Mesothelial cell of epicardium (in vitro differentiated cells): ENCODE measurements around the gene PATJ. TPM values are rescaled to one million over a fixed set of nuclear protein-coding genes. Genes with fewer than 3 reads are reported as not detected.

ENCODE experiments used
- DNase-seq, 2 experiments: peaks; one replicate each; pipeline ENCODE4 v3.0.0; 2021; ENCODE audit warnings: low spot score in 2 of 2; ENCODE audit not compliant: unreplicated experiment in 2 of 2
- H3K27ac Mint-ChIP-seq: 2 replicates; pipeline ENCODE4 v1.8.0; 2021; ENCODE audit warnings: mixed read lengths
- H3K27me3 Mint-ChIP-seq: 2 replicates; pipeline ENCODE4 v1.8.0; 2021; ENCODE audit warnings: low read depth, mixed read lengths
- H3K36me3 Mint-ChIP-seq: 2 replicates; pipeline ENCODE4 v1.8.0; 2021; ENCODE audit warnings: mixed read lengths
- H3K4me1 Mint-ChIP-seq: 2 replicates; pipeline ENCODE4 v1.8.0; 2021; ENCODE audit warnings: mixed read lengths
- H3K4me3 Mint-ChIP-seq: 2 replicates; pipeline ENCODE4 v1.8.0; 2021; ENCODE audit warnings: mild to moderate bottlenecking, moderate library complexity, mixed read lengths
- H3K9me3 Mint-ChIP-seq: 2 replicates; pipeline ENCODE4 v1.8.0; 2021; ENCODE audit warnings: mixed read lengths
- total RNA-seq: library from RNA; stranded (reverse); gene quantifications from 3 replicates; pipeline ENCODE4 v1.2.1, GENCODE V29; 2021
- TF ChIP-seq, protein P1 (sequence below): fragments of 200-600 bp; sonication (generic); IDR thresholded peaks from one replicate; pipeline ENCODE4 v1.5.0; 2021; ENCODE audit warnings: antibody characterized with exemption; ENCODE audit not compliant: unreplicated experiment

Gene PATJ
- total RNA-seq, 1 donor from 2014 or later: 129 TPM

DNA sequence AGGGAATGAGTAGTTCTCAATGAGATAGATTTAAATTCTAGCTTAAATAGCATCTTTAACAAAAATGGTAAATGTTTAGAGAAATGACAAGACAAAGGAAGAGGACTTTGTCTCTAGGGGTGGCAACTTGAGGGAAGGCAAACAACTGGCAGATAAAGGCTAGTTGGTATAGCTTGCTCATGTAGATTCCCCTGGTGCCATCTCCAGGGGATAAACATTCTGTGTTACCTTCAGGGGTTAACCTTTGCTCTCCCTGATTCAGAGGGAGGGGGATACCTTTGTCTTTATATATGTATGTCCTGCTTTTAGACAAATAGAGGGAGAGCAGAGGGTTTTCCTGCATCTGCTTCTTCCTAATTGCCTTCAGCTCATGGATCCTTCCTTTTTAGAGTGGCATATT is 298.7 kb downstream of the PATJ start:
- Mint-ChIP-seq H3K27ac (peak overlapping the region; percentile 41), H3K4me3 (no peak overlapping the region), H3K9me3 (no peaks in the 10 kb centered on the region), H3K27me3 (no peaks in the 10 kb centered on the region), H3K36me3 (peaks cover 6% of the 10 kb centered on the region), H3K4me1 (peaks cover 21% of the 10 kb centered on the region)
- no peak for DNase-seq
- TF ChIP-seq, protein P1, sequence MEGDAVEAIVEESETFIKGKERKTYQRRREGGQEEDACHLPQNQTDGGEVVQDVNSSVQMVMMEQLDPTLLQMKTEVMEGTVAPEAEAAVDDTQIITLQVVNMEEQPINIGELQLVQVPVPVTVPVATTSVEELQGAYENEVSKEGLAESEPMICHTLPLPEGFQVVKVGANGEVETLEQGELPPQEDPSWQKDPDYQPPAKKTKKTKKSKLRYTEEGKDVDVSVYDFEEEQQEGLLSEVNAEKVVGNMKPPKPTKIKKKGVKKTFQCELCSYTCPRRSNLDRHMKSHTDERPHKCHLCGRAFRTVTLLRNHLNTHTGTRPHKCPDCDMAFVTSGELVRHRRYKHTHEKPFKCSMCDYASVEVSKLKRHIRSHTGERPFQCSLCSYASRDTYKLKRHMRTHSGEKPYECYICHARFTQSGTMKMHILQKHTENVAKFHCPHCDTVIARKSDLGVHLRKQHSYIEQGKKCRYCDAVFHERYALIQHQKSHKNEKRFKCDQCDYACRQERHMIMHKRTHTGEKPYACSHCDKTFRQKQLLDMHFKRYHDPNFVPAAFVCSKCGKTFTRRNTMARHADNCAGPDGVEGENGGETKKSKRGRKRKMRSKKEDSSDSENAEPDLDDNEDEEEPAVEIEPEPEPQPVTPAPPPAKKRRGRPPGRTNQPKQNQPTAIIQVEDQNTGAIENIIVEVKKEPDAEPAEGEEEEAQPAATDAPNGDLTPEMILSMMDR: no peak

DNA sequence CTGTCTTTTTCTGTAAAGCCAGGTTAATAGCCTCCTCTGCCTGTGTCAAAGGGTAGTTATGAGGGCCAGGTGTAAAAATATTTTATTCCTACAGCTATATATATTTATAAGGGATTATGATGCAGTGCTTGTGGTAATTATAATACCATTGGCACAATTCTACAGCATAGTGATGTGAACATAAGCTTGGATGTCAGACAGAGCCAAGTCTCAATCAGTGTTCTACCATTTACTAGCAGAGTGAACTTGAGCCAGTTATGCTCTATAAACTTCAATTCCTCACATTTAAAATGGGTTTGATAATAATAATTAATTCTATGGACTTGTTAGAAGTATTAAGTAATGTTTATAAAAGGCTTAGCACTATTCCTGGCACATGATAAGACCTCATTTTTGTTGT is 300.9 kb downstream of the PATJ start:
- H3K9me3 Mint-ChIP-seq: no peaks in the 10 kb centered on the region
- peaks cover 18% of the 10 kb centered on the region for H3K4me1 Mint-ChIP-seq
- H3K4me3 Mint-ChIP-seq: no peak overlapping the region
- TF ChIP-seq, protein P1: no peak
- peaks cover 10% of the 10 kb centered on the region for H3K36me3 Mint-ChIP-seq
- H3K27me3 Mint-ChIP-seq: no peaks in the 10 kb centered on the region
- no peak for DNase-seq
- no peak overlapping the region for H3K27ac Mint-ChIP-seq

DNA sequence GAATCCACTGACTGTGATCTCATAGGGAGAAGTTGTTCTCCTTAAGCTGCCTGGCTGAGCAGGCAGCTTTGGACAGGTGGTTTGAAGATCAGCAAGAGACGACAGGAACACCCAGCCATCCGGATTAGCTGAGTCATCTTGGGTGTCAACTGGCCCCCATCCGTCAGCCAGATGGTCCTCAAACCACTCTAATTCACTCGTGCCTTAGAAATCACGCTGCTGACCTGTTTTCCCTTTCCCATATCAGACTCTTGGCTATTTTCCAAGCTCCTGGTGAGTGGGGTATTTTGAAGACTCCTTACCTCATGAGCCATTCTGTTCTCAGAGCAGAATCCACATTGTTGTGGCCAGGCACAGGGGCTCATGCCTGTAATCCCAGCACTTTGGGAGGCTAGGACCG is 303.3 kb downstream of the PATJ start:
- H3K4me3 Mint-ChIP-seq: no peak overlapping the region
- peaks cover 14% of the 10 kb centered on the region for H3K4me1 Mint-ChIP-seq
- peaks cover 13% of the 10 kb centered on the region for H3K36me3 Mint-ChIP-seq
- TF ChIP-seq, protein P1: no peak
- H3K27me3 Mint-ChIP-seq: no peaks in the 10 kb centered on the region
- DNase-seq: no peak
- no peaks in the 10 kb centered on the region for H3K9me3 Mint-ChIP-seq
- peak overlapping the region; percentile 64 for H3K27ac Mint-ChIP-seq

DNA sequence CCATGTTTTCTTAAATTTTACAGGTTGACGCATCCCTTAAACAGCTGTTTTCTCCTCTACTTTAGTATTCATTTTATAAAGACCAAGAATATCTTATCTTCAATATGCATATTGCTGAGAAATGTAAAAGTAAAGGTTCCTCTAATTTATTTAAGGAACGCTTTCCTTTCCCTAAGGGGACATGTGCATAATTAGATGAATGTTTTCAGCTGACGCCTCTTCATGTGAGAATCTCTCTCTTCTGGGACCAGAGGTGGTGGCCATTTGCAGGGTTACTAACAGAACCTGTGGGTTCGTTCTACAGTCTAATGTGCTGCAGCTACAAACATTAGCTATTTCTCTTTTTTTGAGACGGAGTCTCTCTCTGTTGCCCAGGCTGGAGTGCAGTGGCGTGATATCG is 304.6 kb downstream of the PATJ start:
- Mint-ChIP-seq H3K4me3 (no peak overlapping the region), H3K27ac (no peak overlapping the region), H3K27me3 (no peaks in the 10 kb centered on the region), H3K9me3 (no peaks in the 10 kb centered on the region), H3K4me1 (peaks cover 11% of the 10 kb centered on the region), H3K36me3 (peaks cover 16% of the 10 kb centered on the region)
- no peak for DNase-seq
- TF ChIP-seq, protein P1: no peak

DNA sequence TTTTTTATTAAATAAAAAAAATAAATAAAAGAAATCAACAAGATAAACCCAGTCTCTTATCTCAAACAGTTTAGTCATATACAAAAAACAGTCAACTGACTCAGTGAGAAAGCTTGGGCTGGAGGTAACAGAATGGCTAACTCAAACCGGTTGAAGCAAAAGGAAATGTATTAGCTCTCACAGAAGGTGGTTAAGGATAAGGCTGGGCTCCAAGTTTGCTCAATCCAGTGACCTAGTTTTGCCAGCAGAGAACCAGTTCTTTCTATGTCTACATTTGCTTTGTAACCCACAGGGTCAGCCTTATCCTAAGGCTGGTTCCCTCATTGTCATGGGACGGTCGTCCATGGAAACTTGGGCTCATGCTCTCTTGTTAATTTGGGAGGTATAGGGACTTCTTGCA is 307.9 kb downstream of the PATJ start:
- TF ChIP-seq, protein P1: no peak
- DNase-seq: no peak
- Mint-ChIP-seq H3K4me1 (peaks cover 11% of the 10 kb centered on the region), H3K9me3 (no peaks in the 10 kb centered on the region), H3K36me3 (peaks cover 29% of the 10 kb centered on the region), H3K27me3 (no peaks in the 10 kb centered on the region), H3K27ac (no peak overlapping the region), H3K4me3 (no peak overlapping the region)

DNA sequence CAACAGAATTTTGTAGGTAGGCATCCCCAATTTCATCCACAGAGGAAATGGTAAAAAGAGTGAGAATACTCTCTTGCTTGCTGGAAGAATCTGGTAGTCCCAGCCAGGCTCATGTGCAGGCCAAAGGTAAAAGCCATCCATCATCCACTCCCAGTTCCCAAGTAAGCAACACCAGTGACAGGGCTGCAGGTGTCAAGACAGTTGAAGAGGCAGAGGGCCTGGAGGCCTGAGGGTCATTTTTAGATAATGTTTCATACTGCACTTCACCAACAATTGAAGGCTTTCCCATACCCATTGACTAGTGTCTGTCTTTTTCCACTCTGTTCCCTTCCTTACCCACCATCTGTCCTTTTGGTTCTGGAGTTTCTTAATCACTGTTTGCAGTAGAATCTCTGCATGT is 310.7 kb downstream of the PATJ start:
- no peaks in the 10 kb centered on the region for H3K9me3 Mint-ChIP-seq
- no peak overlapping the region for H3K4me3 Mint-ChIP-seq
- no peaks in the 10 kb centered on the region for H3K27me3 Mint-ChIP-seq
- H3K4me1 Mint-ChIP-seq: peaks cover 8% of the 10 kb centered on the region
- peaks cover 26% of the 10 kb centered on the region for H3K36me3 Mint-ChIP-seq
- TF ChIP-seq, protein P1: no peak
- no peak overlapping the region for H3K27ac Mint-ChIP-seq
- no peak for DNase-seq
